HCEC 1CT (cell line): ENCODE measurements around the gene LRRC51.
A peak's percentile ranks its signal among the peaks of the same experiment; 100 is the strongest.
"Not testable (repeated sequence)": the region's sequence is repeated elsewhere in the genome, so short reads cannot be mapped to it uniquely, and the experiment has no call there.

Experiments
- DNase-seq: peaks from one replicate; pipeline ENCODE4 v3.0.0-alpha.2; 2017

Gene LRRC51

GRCh38 chr11:72141066-72141465 lies 60.4 kb downstream of the LRRC51 start:
- peak; percentile 94 for DNase-seq

DNA sequence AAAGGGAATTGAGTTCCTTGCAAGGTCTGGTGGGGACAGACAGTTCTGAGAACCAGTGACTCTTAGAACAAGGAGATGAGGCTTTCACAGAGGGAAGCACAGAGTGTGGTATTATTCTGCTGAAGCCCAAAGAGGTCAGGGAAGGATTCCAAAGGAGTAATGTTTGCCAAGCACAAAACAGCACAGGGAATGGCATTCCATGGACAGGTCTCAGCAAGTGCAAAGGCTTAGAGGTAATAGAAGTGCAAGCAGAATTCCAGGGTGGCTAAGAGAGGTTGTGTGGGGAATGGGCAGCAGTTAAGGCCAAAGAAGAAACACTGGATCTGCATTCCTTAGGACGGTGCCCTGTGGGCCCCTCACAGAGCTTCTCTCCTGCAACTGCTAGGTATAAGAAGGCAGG lies 61.4 kb downstream of the LRRC51 start:
- not testable (repeated sequence) for DNase-seq

- DNase-seq, result not testable (repeated sequence)
Measured at GRCh38 chr11:72142543-72142942, 61.9 kb downstream of the LRRC51 start.

DNA sequence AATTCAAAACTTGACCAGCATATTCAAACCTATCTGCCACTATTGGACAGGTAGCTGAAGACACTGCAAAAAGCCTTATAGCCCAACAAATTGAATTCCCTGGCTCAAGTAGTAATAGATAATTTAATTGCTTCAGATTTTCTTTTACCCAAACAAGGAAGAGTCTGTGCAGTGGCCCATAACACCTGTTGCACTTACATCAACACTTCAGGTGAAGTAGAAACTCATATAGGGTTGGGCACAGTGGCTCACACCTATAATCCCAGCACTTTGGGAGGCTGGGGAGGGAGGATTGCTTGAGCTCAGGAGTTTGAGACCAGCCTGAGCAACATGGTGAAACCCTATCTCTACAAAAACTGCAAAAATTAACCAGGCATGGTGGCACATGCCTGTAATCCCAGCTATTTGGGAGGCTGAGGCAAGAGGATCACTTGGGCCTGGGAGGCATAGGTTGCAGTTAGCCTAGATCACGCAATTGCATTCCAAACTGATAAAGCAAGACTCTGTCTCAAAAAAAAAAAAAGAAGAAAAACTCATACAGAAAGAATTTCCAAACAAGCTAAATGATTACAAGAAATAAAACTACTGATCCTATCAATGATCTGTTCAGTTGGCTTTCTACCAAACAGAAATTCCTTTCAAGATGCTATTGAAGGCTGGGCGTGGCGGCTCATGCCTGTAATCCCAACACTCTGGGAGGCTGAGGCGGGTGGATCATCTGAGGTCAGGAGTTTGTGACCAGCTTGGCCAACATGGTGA lies 64.3 kb downstream of the LRRC51 start:
- peak; percentile 91 for DNase-seq
